ENCODE results near the gene ANO6. TPM values are rescaled to one million over a fixed set of nuclear protein-coding genes. Genes with fewer than 3 reads are reported as not detected.
"Not testable (repeated sequence)": the region's sequence is repeated elsewhere in the genome, so short reads cannot be mapped to it uniquely, and the experiment has no call there.

Gene ANO6
- total RNA-seq, 1 donor from 2014 or later = 49.0 TPM

DNA sequence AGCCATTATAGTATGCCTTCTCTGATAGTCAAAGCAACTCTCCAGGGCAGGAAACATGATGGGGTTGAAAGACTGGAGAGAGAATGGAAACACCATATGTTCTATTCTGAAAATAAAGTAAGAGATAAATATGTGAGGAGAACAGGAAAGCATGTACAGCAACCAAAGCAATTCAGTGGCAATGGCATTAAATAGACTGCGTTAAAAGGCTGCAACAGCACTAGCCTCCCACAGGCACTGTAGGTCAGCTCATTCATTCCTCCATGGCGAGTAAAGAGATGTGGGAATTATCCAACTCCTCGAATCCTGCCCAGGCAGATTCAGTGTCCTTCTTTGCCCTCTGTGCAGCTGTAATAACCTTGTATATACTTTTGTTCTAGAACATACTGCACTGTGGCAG is 43.8 kb downstream of the ANO6 start:
- Histone ChIP-seq H3K4me3 (no peak overlapping the region), H3K27ac (peak overlapping the region; percentile 60), H3K4me2 (peak overlapping the region; percentile 28), H3K4me1 (peaks cover 13% of the 10 kb centered on the region), H3K27me3 (no peaks in the 10 kb centered on the region), H3K79me2 (ENCODE audit: low read depth) (peaks cover 15% of the 10 kb centered on the region), H3K36me3 (no peaks in the 10 kb centered on the region), H3K9ac (no peak overlapping the region), H2AFZ (replicated peaks) (no peak overlapping the region), H3F3A (ENCODE audit: low read depth) (peaks cover 12% of the 10 kb centered on the region), H4K20me1 (ENCODE audit: low read depth) (peaks cover 13% of the 10 kb centered on the region), H3K9me3 (ENCODE audit: low read depth) (no peaks in the 10 kb centered on the region)
- Mint-ChIP-seq H3K9me3 (no peaks in the 10 kb centered on the region), H3K4me1 (peaks cover 15% of the 10 kb centered on the region), H3K4me3 (no peak overlapping the region), H3K27ac (no peak overlapping the region), H3K27me3 (ENCODE audit: insufficient read depth, low read depth) (no peaks in the 10 kb centered on the region), H3K36me3 (peaks cover 8% of the 10 kb centered on the region)
- DNase-seq (ENCODE audit: low spot score) = no peak
- TF ChIP-seq EZH2 (IDR thresholded peaks at IDR 0.05) = no peak
- TF ChIP-seq EZH2phosphoT487 (IDR thresholded peaks at IDR 0.05) = no peak
- TF ChIP-seq, protein P1, sequence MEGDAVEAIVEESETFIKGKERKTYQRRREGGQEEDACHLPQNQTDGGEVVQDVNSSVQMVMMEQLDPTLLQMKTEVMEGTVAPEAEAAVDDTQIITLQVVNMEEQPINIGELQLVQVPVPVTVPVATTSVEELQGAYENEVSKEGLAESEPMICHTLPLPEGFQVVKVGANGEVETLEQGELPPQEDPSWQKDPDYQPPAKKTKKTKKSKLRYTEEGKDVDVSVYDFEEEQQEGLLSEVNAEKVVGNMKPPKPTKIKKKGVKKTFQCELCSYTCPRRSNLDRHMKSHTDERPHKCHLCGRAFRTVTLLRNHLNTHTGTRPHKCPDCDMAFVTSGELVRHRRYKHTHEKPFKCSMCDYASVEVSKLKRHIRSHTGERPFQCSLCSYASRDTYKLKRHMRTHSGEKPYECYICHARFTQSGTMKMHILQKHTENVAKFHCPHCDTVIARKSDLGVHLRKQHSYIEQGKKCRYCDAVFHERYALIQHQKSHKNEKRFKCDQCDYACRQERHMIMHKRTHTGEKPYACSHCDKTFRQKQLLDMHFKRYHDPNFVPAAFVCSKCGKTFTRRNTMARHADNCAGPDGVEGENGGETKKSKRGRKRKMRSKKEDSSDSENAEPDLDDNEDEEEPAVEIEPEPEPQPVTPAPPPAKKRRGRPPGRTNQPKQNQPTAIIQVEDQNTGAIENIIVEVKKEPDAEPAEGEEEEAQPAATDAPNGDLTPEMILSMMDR (IDR thresholded peaks at IDR 0.05) = no peak

DNA sequence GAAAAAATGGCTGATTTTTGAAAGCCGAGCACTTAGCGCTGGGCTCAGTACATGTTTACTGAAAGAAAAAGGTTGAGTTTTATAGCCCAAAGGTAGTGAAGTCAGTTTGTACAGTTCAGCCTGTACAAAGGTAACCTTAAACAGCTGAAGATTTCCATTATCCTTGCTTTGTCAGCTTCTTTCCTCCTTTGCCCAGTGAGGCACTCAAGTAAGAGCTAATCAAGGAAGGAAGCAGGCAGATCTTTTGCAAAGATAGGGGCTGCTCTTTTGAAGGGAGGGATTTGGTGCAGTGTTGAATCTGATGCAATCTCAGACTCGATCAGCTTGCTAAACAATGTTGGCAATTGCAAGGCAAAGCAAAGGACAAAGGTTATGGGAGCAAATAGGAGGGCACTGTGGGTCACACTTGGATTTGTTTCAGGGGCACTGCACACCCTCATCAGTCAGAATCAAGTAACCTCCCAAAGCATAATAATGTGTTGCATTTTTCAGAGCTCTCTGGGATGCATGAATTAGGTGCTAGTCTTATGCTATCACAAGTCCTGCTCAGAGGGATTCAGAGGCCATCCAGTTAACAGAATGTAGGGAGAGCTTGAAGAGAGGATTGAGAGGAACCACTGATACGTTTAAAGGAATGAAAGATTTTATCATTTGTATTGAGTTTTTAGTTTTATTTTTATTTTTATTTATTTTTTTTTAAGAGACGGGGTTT is 44.4 kb downstream of the ANO6 start:
- Histone ChIP-seq H3K27ac (peak overlapping the region; percentile 60), H2AFZ (replicated peaks) (no peak overlapping the region), H3K27me3 (no peaks in the 10 kb centered on the region), H3F3A (ENCODE audit: low read depth) (peaks cover 12% of the 10 kb centered on the region), H3K4me2 (peak overlapping the region; percentile 28), H4K20me1 (ENCODE audit: low read depth) (peaks cover 13% of the 10 kb centered on the region), H3K4me1 (peaks cover 13% of the 10 kb centered on the region), H3K9ac (no peak overlapping the region), H3K9me3 (ENCODE audit: low read depth) (no peaks in the 10 kb centered on the region), H3K79me2 (ENCODE audit: low read depth) (peaks cover 15% of the 10 kb centered on the region), H3K36me3 (no peaks in the 10 kb centered on the region), H3K4me3 (no peak overlapping the region)
- H3K4me1 Mint-ChIP-seq = peaks cover 15% of the 10 kb centered on the region
- peaks cover 8% of the 10 kb centered on the region for H3K36me3 Mint-ChIP-seq
- no peak overlapping the region for H3K4me3 Mint-ChIP-seq
- DNase-seq (ENCODE audit: low spot score) = peak; percentile 50
- peak overlapping the region; percentile 72 for H3K27ac Mint-ChIP-seq
- no peaks in the 10 kb centered on the region for H3K9me3 Mint-ChIP-seq
- no peak for TF ChIP-seq EZH2 (IDR thresholded peaks at IDR 0.05)
- no peak for TF ChIP-seq EZH2phosphoT487 (IDR thresholded peaks at IDR 0.05)
- TF ChIP-seq, protein P1 (IDR thresholded peaks at IDR 0.05) = no peak
- H3K27me3 Mint-ChIP-seq (ENCODE audit: insufficient read depth, low read depth) = no peaks in the 10 kb centered on the region

DNA sequence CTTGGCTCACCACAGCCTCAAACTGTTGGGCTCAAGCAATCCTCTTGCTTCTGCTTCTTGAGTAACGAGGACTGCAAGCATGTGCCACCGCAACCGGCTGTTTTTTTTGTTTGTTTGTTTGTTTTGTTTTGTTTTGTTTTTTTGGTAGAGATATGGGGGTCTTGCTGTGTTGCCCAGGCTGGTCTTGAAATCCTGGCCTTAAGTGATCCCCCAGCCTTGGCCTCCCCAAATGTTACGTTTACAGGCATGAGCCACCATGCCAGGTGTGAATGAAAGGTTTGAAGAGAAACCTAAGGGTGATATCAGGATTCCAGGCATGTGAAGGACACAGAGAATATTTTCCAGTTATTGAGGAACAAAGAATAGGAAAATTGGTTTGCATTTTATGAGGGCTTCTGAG is 45.0 kb downstream of the ANO6 start:
- H4K20me1 ChIP-seq (ENCODE audit: low read depth) = peaks cover 13% of the 10 kb centered on the region
- no peak overlapping the region for H3K9ac ChIP-seq
- H3K79me2 ChIP-seq (ENCODE audit: low read depth) = peaks cover 15% of the 10 kb centered on the region
- no peak overlapping the region for H3K4me2 ChIP-seq
- no peaks in the 10 kb centered on the region for H3K36me3 ChIP-seq
- H3K27ac ChIP-seq = no peak overlapping the region
- no peaks in the 10 kb centered on the region for H3K9me3 ChIP-seq (ENCODE audit: low read depth)
- H3K4me3 ChIP-seq = no peak overlapping the region
- Mint-ChIP-seq H3K4me3 (no peak overlapping the region), H3K4me1 (peaks cover 15% of the 10 kb centered on the region), H3K27me3 (ENCODE audit: insufficient read depth, low read depth) (no peaks in the 10 kb centered on the region), H3K27ac (no peak overlapping the region), H3K36me3 (peaks cover 8% of the 10 kb centered on the region), H3K9me3 (no peaks in the 10 kb centered on the region)
- peaks cover 13% of the 10 kb centered on the region for H3K4me1 ChIP-seq
- DNase-seq (ENCODE audit: low spot score) = no peak
- H3K27me3 ChIP-seq = no peaks in the 10 kb centered on the region
- peaks cover 12% of the 10 kb centered on the region for H3F3A ChIP-seq (ENCODE audit: low read depth)
- H2AFZ ChIP-seq (replicated peaks) = no peak overlapping the region
- TF ChIP-seq, protein P1 (IDR thresholded peaks at IDR 0.05) = no peak
- TF ChIP-seq EZH2phosphoT487 (IDR thresholded peaks at IDR 0.05) (no peak), EZH2 (IDR thresholded peaks at IDR 0.05) (no peak)

DNA sequence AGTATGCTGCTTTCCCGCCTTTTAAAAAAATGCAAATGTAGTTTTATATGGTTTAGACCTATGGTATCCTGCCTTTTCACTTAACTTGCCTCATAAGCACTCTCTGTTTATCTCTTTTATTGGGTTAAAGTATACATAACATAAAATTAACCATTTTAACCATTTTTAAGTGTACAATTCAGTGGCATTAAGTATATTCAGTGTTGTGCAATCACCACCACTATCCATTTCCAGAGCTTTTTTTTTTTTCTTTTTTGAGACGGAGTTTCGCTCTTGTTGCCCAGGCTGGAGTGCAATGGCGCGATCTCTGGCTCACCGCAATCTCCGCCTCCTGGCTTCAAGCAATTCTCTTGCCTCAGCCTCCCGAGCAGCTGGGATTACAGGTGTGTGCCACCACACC is 46.3 kb downstream of the ANO6 start:
- Histone ChIP-seq H3F3A (ENCODE audit: low read depth) (peaks cover 12% of the 10 kb centered on the region), H4K20me1 (ENCODE audit: low read depth) (peaks cover 13% of the 10 kb centered on the region), H3K79me2 (ENCODE audit: low read depth) (peaks cover 15% of the 10 kb centered on the region), H3K4me1 (peaks cover 13% of the 10 kb centered on the region)
- H2AFZ ChIP-seq (replicated peaks); H3K9me3 Mint-ChIP-seq; H3K27ac ChIP-seq; H3K9ac ChIP-seq; H3K36me3 Mint-ChIP-seq; DNase-seq (ENCODE audit: low spot score); H3K4me2 ChIP-seq; H3K4me3 Mint-ChIP-seq; H3K36me3 ChIP-seq; H3K4me3 ChIP-seq; H3K27me3 Mint-ChIP-seq (ENCODE audit: insufficient read depth, low read depth); H3K9me3 ChIP-seq (ENCODE audit: low read depth); H3K27ac Mint-ChIP-seq; H3K27me3 ChIP-seq: not testable (repeated sequence)
- peaks cover 15% of the 10 kb centered on the region for H3K4me1 Mint-ChIP-seq

All from neural progenitor cell (in vitro differentiated cells).